NCI-H1092 treated with DMSO at 0.1 percent for 48 hours (cell line): ENCODE results near the gene TBX1.

Source experiments
- DNase-seq: peaks from one replicate; lab custom pipeline; 2025; lab: John Stamatoyannopoulos, UW

The TBX1 gene

DNA sequence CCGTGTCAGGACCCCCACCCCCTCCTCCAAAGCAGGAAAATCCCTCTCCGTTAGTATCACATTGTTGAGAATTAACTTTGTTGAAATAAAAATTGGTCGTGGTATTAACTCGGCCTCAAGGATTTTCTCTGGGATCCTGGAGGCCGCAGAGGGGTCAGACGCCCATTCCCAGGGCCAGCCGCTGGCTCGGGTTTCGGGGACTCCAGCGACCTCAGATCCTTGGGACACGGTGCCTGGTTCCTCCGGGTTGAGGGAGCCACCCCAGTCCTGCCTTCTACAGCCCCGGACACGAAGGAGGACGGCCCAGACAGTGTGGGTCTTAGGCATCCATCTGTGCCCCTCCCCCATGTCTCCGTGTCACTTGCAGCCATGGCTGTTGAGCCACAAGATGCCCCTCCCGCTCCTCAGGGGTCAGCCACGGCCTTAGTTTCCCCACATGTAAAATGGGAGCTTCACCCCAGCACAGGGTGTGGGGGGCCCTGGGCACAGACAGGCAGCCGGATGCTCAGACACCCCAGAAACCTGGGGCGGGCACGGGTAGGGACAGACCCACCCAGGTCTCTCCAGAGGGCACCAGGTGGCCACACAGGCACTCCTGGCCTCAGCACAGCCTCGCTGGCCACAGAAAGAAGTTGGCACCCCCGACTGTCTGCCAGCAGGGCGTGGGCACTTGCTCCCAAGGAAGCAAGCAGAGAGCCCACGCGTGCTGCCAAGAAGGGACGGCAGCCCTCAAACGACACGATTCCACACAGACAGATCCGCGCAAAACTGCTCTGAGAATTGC, 21.7 kb upstream of the TBX1 start:
- DNase-seq: no peak

DNA sequence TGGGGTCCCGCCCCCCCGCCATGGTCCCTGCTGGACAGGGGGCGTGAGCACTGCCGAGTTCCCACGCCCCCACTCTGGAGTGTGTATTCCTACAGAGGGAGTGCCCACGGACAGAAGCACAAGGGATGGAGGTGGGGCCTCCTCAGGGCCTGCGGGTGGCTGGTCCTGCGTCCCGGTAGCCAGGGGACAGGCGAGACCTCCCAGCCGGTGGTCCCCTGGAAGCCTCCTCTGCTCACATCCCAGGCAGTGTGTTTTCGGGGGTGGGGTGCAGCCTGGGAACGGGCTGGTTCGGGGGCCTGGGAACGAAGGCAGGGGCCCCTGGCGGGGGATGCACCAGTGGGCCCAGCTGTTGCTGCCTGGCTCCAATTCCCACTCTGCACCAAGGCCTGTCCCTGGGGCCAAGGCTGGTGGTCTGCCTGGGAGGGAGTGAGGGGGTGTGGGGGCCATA, 21.1 kb upstream of the TBX1 start:
- DNase-seq: no peak

DNA sequence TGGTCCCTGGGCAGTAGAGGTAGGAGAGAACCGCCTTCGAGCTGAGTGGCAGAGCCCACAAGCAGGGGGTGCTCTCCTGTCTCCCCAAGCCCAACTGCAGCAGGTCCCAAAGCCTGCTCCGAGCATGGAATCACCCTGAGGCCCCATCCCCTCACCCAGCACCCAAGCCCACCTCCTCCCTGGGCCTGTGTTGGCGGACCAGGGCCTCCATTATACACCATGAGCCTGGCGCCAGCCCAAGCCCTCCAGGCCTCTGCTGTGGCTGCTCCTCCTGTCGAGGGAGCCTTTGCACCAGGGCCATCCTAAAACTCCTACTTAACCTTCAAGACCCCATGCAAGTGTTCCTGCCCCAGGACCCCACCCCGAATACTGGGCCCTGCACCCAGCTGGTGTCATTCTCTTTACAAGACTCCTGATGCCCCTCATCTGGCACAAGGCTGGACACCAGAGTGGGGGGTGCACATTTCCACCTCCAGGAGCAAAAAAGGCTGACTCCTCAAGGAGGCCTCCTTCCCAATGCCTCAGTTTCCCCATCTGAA, 20.6 kb upstream of the TBX1 start:
- DNase-seq: no peak

DNA sequence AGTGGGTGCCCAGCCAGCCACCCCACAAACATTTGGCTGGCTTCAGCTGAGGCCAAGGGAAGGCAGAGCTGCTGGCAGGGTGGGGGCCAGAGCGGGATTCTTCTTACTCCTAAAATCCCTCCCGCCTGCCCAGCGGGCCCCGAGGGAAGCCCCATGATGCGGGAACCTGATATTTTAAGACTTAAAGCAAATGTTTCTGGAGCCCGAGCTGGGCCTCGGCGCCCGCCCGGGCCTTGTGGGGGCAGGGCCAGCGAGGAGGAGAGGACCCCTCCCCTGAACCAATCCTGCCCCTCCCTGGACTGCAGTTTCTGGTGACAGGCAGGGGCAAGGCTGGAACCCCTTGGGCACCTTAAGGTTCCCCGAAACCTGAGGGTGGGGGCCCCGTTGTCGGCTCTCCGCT, 20.0 kb upstream of the TBX1 start:
- DNase-seq: no peak

DNA sequence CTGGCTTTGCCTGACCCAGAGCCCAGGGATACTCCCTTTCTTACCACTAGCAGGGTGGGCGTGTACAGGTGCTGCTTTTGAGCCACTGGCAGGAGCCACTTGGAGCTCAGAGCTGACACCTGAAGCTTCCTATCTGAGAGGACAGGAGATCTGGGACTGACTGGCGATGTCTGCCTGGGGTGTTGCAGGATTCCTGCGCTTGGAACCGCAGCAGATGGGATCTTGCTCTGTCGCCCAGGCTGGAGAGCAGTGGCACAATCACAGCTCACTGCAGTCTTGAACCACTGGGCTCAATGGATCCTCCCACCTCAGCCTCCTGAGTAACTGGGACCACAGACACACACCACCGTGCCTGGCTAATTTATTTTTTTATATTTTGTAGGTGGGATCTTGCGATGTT, 19.5 kb upstream of the TBX1 start:
- DNase-seq: no peak

DNA sequence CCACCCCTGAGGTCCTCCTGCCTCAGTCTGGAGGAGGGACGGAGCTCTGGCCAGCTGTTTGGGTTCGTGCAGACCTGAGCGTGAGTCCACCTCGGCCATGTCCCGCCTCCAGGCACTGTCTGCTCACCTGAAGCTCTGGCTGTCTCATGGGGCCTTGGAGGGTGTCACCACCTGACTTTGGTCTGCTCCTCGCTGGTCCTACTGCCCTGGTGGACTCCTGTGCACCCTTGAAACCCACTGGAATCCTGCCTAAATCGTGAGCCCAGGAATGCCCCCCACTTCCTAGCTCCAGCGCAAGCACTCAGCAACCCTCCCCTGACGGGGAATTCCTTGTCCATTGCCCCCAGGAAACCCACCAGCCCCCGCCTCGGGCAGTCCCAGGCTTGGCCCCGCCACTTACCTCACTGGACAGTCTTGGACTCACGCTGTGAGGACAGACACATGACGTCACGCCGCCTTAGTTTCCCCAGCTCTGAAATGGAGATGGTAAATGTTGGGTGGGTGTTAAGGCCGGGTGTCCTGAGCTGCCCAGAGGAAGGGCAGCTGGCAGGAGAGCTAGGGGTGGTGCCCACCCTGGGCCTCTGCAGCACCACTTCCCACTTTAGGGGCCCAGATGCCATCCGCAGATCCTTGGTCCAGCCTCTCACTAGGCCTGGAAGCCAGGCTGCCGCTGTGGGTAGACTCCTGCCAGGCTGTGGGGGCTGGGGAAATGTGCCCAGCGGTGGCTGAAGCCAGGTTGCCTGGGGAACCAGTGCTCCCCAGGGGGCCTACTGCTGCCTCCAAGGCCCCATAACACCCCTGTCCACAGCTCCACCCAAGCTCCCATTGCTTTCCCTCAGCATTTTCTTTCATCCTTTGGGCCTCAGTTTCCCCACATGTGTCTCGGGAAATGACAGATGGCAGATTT, 18.2 kb upstream of the TBX1 start:
- peak; percentile 14 for DNase-seq

DNA sequence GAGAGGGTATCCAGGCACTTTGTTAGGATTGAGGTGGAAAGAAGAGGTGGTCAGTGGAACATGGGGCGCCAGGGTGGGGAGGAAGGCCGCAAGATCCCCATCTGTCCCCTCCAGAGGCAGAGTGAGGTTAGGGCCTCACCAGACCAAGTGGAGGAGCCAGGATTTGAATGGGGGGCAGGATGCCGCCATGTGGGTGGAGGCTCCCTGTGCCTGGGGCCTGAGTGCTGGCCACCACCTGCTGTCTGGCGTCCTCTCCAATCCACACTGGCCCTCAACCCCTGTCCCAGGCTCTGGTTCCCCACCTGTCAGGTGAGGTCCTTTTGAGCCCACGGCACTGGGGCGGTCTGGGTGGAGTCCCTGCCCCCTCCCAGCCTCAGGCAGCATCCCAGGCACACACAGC, 17.5 kb upstream of the TBX1 start:
- DNase-seq: no peak

DNA sequence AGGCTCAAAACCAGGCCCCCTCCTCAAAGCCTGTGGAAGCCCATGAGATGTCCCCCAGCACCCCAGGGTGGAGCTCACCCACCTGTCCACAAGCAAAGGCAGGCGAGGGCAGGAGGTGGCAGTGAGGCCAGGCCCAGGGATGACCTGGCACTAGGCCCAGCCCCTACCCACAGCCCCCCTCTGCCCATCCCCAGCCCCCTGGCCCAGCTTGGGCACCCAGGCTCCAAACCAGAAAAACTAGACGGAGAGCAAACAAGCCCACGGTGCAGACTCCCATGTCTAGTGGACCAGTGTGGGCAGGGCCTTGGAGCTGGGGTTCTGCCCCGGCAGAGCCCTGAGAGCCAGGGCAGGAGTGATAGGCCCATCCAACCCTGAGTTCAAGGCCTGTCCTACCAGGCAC, 16.9 kb upstream of the TBX1 start:
- no peak for DNase-seq

DNA sequence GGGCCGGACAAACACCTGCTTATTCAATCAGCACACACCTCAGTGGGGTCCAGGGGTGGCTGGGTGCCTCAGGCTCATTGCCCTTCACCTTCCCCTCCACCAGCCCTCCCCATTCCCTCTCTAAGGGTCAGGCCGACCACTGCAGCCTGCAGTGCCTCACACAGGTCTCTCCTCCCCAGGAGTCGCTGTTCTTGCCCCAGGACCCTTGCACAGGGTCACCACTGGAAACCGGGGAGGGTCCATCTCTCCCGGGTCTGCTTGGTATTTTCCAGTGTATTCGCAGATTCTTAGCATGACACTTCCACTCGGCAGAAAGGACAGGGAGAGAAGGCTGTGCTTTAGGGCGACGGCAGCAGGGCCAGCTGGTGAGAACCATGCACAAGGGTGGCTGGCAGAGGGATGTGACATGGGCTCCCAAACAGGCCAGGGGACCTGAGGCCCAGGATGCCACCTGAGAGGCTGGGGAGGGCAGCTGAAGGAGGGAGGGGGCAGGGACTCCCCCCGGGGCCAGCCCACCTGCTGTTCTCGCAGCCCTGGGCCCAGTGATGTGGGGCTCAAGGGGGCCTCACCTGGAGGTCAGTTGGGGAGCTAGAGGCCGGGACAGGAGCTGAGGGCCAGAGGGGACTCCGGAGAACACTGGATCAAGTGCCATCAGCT, 16.1 kb upstream of the TBX1 start:
- DNase-seq: no peak

DNA sequence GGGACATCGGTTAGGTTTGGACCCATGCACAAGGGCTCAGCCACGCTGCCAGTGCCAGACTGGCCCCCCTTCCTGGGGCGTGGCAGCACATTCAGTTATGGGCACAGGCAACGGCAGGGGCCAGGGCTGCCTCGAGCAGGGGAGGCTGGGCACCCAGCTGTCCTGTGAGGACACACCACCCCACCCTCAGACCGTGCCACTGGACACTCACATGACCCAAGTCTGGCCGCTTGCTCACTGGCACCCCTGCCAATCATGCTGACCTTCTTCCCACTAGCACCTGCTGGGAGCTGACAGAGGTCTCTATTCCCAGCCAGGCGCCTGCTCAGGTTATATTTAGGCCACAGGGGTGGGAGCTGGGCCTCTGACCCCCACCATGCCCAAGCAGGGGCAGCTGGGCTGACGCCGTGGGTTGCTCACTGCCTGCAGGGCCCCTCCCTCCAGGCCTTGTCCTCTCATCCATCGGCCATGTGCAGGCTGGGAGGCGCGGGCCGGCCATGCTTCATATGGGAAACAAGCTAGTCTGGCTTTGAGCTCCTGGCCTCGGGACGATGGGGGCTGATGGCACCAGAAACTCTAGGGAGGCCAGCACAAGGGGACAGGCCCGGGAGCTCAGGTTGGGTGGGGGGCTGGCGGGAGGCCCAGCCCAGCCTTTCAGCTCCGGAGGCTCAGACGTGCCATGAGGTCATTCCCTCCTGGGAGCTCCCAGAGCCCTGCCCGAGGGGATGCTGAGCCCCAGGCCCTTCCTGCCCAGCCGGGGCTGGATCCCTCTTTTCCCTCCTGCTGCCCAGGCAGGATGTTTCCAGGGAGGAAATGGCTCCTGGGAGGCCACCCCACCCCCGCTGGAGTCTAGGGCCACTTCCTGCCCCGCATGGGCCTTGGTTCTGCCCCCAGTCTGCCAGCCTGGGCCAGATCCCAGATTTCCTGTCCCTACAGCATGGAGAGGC, 15.2 kb upstream of the TBX1 start:
- DNase-seq: no peak

DNA sequence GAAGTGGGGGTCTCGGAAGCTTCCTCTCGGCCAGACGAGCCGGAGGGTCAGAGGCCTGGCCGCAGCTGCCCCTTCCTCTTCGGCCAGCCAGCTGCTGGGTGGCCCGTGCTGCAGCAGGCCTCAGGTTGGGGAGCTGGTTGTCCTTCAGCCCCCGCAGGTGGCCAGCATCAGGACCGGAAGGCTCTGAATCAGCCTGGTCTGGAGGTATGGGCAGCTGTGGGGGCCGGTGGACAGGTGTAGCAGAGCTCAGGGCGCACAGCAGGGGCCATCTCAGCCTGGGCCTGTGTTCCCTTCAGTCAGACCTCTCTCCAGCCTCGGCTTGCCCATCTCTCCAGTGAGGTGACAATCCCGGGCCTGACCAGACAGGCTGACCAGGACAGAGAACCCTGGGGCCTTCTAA, 13.9 kb upstream of the TBX1 start:
- DNase-seq: no peak

DNA sequence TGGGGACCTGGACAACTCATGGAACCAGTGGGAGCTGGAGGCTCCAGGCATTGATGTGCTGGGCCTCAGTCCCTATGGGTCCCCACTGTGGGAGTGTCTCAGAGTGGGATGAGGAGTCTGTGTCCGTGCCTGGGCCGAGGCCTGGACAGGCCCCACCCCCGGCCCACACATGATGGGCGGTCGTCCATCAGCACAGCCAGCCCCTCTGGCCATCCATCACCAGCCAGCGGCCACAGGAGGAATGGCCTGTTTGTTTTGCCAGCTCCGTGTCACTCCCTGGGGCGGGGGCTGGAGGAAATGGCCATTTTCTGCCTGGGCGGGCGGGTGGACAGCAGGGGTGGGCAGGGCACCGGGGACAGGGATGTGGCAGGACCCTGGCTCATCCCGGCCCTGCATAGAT, 13.0 kb upstream of the TBX1 start:
- DNase-seq: no peak

DNA sequence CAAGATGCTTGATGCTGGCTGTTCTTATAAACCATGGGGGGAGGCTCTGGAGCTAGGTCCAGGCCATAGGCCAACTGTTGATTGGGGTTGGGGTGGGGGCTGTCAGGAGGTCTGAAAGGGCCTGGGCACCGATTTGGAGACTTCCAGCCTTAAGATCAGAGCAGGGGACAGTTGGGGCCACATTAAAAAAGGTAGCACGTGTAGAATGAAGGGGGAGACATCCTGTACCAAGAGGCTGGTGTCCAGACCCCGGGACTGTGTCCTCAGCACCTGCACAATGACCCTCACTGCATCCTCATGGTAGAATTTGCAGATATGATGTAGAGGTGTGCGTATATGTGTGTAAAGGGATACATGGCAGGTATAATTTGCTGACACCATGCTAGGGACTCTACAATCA, 12.4 kb upstream of the TBX1 start:
- DNase-seq: no peak

DNA sequence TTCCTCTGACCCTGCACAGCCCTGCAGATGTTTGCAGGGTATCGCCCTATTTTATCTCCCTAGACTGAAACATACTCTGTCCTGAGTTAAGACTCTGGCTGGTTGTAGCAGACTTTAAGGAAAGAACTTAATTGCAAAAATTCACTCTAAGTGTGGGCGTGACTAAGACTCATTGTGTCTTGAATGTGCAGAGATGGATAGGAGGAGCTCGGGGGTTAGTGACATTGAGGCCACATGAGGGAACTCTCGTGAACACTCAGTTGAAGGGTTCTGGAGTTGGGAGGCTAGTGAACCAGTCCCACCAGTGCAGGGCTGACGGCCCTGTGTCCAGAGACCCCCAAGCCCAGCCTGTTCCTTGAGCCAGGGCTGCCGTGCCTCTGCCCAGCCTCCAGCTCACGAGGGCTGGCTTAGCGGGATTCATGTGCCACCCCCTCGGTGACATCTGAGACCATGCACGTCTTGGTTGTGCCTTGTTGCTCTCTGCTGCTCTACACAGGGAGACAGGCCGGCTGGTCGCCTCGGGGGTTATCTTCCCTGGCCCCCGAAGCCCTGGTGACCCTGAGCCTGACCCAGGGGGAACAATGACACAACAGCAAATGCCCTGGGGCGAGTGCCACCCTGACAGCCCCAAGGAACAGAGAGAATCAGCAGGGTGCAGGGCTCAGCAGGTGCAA, 11.4 kb upstream of the TBX1 start:
- DNase-seq: no peak

DNA sequence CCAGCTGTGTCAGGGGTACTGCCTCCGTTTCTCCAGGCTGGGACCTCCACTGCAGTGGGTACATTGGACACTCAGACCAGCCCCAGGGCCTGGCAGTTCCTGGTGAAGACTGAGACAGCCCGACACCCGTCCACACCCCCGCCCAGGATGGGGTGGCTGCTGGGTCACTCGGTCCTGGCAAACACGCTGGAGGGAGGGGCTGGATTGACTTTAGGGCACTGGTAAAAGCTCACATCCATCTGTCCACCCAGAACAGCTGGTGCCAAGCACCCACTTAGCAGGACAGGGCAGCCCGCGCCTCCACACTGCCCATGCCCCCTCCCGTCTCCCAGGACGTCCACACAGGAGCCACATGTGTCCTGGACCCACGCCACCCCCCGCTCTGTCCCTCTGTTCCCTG, 10.7 kb upstream of the TBX1 start:
- DNase-seq: no peak

DNA sequence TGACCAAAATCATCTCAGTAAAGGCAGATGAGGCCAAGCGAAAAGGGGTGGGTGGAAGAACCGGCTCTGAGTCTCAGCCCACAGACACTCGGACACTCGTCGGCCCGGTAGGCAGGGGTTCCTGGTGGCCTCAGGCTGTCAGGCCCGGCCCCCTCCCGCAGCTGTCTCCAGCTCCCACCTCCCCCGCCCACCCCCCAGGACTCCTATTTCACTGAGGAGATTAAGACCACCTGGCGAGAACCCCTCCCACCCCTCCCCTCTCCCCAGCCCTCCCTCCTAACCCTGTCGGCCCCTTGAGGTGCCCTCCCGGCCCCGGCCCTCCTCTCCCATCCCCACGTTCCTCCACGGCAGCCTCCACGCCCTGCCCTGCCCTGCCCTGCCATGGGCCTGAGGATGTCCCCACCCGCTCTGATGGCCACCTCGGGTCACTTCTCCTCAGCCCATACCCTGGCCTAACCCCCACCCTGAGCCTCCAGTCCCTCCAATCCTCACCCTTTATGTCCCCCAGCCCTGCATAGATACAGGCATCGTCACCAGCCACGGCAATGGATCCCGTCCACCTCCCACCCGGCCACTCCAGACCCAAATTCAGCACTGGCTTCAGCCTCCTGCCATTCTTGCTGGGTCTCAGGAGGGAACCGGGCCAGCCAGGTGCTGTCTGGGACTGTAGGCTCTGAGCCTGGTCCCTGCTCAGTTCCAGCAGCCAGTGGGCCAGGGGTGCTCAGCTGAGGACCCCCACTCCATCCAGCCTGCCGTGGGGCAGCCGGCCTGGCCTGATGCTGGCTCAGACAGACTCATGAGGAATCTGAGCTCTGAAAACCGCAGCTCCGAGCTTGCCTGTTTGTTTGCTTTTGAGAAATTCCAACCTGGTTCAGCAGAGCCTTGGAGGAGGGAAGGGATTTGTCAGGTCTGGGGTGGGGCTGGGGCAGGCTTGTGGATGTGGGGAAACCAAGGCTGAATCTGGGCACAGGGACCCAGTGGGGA, 9.8 kb upstream of the TBX1 start:
- DNase-seq: no peak

DNA sequence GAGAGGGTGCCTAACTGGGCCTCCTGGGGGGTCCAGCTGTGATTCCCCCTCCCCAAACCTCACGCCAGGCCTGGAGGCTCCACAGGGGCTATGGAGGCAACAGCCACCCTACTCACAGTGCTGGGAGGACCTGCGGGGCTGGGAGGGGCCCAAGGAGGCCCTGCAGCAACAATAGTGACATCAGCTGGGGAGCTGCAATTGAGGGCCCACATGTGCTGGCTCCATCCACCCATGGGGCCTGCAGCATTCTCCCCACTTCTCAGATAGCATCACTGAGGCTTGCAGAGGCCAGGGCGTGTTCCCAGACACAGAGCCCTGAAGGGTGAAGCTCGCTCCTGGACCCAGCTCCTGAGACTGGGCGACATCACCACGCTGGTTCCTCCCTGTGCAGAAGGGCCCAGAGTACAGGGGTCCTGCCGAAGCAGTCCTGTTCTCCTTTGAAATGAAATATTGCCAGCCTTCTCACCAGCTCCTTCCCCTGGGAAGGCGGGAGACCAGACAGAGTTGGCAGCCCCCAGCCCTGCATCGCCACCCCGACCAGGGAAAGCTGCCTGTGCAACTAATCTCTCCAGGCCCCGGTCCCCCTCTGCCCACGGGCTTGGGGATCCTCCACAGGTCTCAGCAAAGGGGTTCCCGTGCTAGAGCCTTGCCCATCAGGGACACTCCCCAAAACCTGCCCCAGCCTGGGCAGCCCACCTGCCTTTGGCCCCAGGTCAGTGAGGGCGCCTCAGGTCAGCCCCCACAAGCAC, 8.9 kb upstream of the TBX1 start:
- DNase-seq: no peak

DNA sequence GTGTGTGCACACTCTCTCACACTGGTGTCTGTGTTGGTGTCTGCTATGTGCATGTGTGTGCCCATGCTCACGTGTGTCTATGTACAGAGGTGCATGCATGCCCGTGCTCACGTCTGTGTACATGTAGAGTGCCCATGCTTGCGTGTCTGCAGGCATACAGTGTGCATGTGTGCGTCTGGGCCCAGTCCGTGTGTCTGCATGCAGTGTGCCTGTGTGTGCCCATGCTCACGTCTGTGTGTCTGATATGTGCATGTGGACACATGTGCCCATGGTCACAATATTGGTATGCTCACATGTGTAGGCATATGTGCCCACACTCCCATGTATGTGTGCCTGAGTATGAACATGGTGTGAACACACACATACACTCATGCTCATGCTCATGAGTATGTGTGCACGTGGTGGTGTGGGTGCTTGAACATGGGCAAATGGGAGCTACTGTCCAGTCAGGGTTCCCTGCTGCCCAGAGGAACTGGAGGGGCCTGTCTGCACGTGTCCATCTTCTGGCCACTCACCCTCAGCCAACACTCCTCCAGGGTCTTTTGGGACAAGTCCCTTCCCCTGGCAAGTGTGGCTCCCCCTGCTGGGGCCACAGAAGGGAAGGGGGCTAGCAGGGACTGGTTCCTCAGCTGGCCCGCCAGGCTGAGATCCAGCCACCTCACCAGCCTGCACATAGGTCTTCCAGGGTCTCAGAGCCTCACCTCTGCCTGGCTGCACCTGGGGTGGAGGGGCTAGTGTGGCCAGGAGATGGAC, 7.3 kb upstream of the TBX1 start:
- DNase-seq: no peak
